ENCODE data around the gene RFTN1.

The RFTN1 gene

GRCh38 chr3:16377196-16377595 lies 136.3 kb downstream of the RFTN1 start:
- no peak overlapping the region for H3K4me3 ChIP-seq (ENCODE audit: low read depth, low read length)
- TF ChIP-seq CTCF (IDR thresholded peaks at IDR 0.05; ENCODE audit: borderline replicate concordance, insufficient read depth, low read depth, low read length): no peak

GRCh38 chr3:16375891-16376290 lies 137.6 kb downstream of the RFTN1 start:
- no peak overlapping the region for H3K4me3 ChIP-seq (ENCODE audit: low read depth, low read length)
- no peak for TF ChIP-seq CTCF (IDR thresholded peaks at IDR 0.05; ENCODE audit: borderline replicate concordance, insufficient read depth, low read depth, low read length)

- no peak for TF ChIP-seq CTCF (IDR thresholded peaks at IDR 0.05; ENCODE audit: borderline replicate concordance, insufficient read depth, low read depth, low read length)
Observed at GRCh38 chr3:16374935-16375245, 138.6 kb downstream of the RFTN1 start.

GRCh38 chr3:16374047-16374934 lies 139.2 kb downstream of the RFTN1 start:
- H3K4me3 ChIP-seq (ENCODE audit: low read depth, low read length): peak overlapping the region; percentile 5
- TF ChIP-seq CTCF (IDR thresholded peaks at IDR 0.05; ENCODE audit: borderline replicate concordance, insufficient read depth, low read depth, low read length): no peak

More at GRCh38 chr3:16374935-16375245, 138.6 kb downstream of the RFTN1 start:
- H3K4me3 ChIP-seq (ENCODE audit: low read depth, low read length): peak overlapping the region; percentile 5

- TF ChIP-seq CTCF (IDR thresholded peaks at IDR 0.05; ENCODE audit: borderline replicate concordance, insufficient read depth, low read depth, low read length): peak; percentile 20; the same call in 1 of the 2 replicates
- no peak overlapping the region for H3K4me3 ChIP-seq (ENCODE audit: low read depth, low read length)
Observed at GRCh38 chr3:16373341-16373946, 140.1 kb downstream of the RFTN1 start.

- no peak overlapping the region for H3K4me3 ChIP-seq (ENCODE audit: low read depth, low read length)
- no peak for TF ChIP-seq CTCF (IDR thresholded peaks at IDR 0.05; ENCODE audit: borderline replicate concordance, insufficient read depth, low read depth, low read length)
Observed at GRCh38 chr3:16372362-16373292, 140.9 kb downstream of the RFTN1 start.
